Measurements from ENCODE around the gene RAD1.

GRCh38 chr5:34903260-34903659, 12.0 kb downstream of the RAD1 start:
- TF ChIP-seq SIX5 (IDR thresholded peaks at IDR 0.05; ENCODE audit: low read depth, low read length): no peak
- no peak for TF ChIP-seq MAX (IDR thresholded peaks at IDR 0.05)
- TF ChIP-seq CTCF (IDR thresholded peaks at IDR 0.05; ENCODE audit: control extremely low read depth in 1 of 3, insufficient read depth in 1 of 3, low read depth in 1 of 3, low read length in 3 of 3): no peak
- no peak for TF ChIP-seq CEBPB (IDR thresholded peaks at IDR 0.05; ENCODE audit: low read depth, low read length)
- no peak for TF ChIP-seq EZH2 (IDR thresholded peaks at IDR 0.05; ENCODE audit: low read depth, low read length, severe bottlenecking)
- no peak for TF ChIP-seq EGR1 (IDR thresholded peaks at IDR 0.05; ENCODE audit: borderline replicate concordance, low read depth, low read length)
- TF ChIP-seq EP300 (IDR thresholded peaks at IDR 0.05; ENCODE audit: borderline replicate concordance in 1 of 2, low read depth in 2 of 2, low read length in 2 of 2): no peak
- no peak for TF ChIP-seq SRF (IDR thresholded peaks at IDR 0.05; ENCODE audit: low read depth, low read length)

Measured in H1 (cell line).